OCI-LY7 (cell line): ENCODE results near the gene SUPT20H. TPM values are rescaled to one million over a fixed set of nuclear protein-coding genes. Genes with fewer than 3 reads are reported as not detected.

Experiments
- BruUV-seq: library from RNA; stranded (reverse); fragments of 400-500 nt; replicated peaks from 2 replicates; lab custom pipeline; 2021; lab: Mats Ljungman, UMichigan
- CTCF ChIA-PET: fragments of 300-600 bp; sonication (Branson Sonifier 250); formaldehyde crosslinking; loops from one replicate; lab custom pipeline; 2022; ENCODE audit warnings: antibody characterized with exemption; ENCODE audit not compliant: unreplicated experiment; lab: Charles Lee
- POLR2A ChIA-PET: fragments of 300-600 bp; sonication (Branson Sonifier 250); formaldehyde crosslinking; loops from one replicate; lab custom pipeline; 2022; ENCODE audit warnings: antibody characterized with exemption; lab: Charles Lee
- DNase-seq: peaks from one replicate; pipeline ENCODE4 v3.0.0-alpha.2; 2015; ENCODE audit warnings: low spot score
- H2AFZ ChIP-seq: fragments of 200-600 bp; sonication (generic), shearing (Covaris generic); 2 replicates; pipeline ENCODE4 v1.6.1; 2014; ENCODE audit warnings: mild to moderate bottlenecking, antibody characterized with exemption, low read length, moderate library complexity
- H3K27ac ChIP-seq: fragments of 200-600 bp; sonication (generic); 2 replicates; pipeline ENCODE4 v1.5.1; 2014; ENCODE audit warnings: mixed run types, low read depth, mild to moderate bottlenecking, moderate library complexity, low read length, inconsistent platforms; ENCODE audit not compliant: poor library complexity, severe bottlenecking
- H3K36me3 ChIP-seq: fragments of 200-600 bp; sonication (generic); 2 replicates; pipeline ENCODE4 v1.6.1; 2014; ENCODE audit warnings: mild to moderate bottlenecking, antibody characterized with exemption, low read length, moderate library complexity, mixed read lengths; ENCODE audit not compliant: insufficient read depth
- H3K4me1 ChIP-seq: fragments of 200-600 bp; sonication (generic); 2 replicates; pipeline ENCODE4 v1.5.1; 2014; ENCODE audit warnings: mild to moderate bottlenecking, low read length; ENCODE audit not compliant: insufficient read depth, poor library complexity, severe bottlenecking
- H3K4me2 ChIP-seq: fragments of 200-600 bp; sonication (generic); 2 replicates; pipeline ENCODE4 v1.6.1; 2014; ENCODE audit warnings: mild to moderate bottlenecking, low read length
- H3K4me3 ChIP-seq: fragments of 200-600 bp; sonication (generic); 2 replicates; pipeline ENCODE4 v1.5.1; 2014; ENCODE audit warnings: mild to moderate bottlenecking, low read depth, low read length; ENCODE audit not compliant: poor library complexity, severe bottlenecking
- H3K79me2 ChIP-seq: fragments of 200-600 bp; sonication (generic); 2 replicates; pipeline ENCODE4 v1.6.1; 2016; ENCODE audit warnings: low read depth, mild to moderate bottlenecking, low read length, moderate library complexity, mixed read lengths; ENCODE audit not compliant: insufficient read depth
- H3K9me2 ChIP-seq: fragments of 200-600 bp; sonication (generic); 2 replicates; pipeline ENCODE4 v1.6.1; 2016; ENCODE audit warnings: mild to moderate bottlenecking, low read length, mixed read lengths; ENCODE audit not compliant: insufficient read depth
- H3K9me3 ChIP-seq: fragments of 200-600 bp; sonication (generic); 2 replicates; pipeline ENCODE4 v1.6.1; 2014; ENCODE audit warnings: mild to moderate bottlenecking, mixed run types, low read length, mixed read lengths
- H4K20me1 ChIP-seq: fragments of 200-600 bp; sonication (generic); 2 replicates; pipeline ENCODE4 v1.6.1; 2014; ENCODE audit warnings: mild to moderate bottlenecking, antibody characterized with exemption, low read length, moderate library complexity, mixed read lengths; ENCODE audit not compliant: insufficient read depth
- CTCF ChIP-seq: fragments of 200-600 bp; sonication (generic); conservative IDR thresholded peaks from 2 replicates; pipeline ENCODE4 v1.5.1; 2014; ENCODE audit warnings: mild to moderate bottlenecking, antibody characterized with exemption, low read length, moderate library complexity, mixed read lengths
- EZH2phosphoT487 ChIP-seq: fragments of 200-600 bp; sonication (generic); IDR thresholded peaks from 2 replicates; pipeline ENCODE4 v1.6.1; 2018; ENCODE audit warnings: low read depth, borderline replicate concordance, mild to moderate bottlenecking, mixed run types, antibody characterized with exemption, low read length, moderate library complexity, mixed read lengths
- intact Hi-C: fragments of 100-400 bp; cut with micrococcal nuclease; formaldehyde crosslinking; loops from one replicate; pipeline ENCODE4 v1.10.0; 2022; ENCODE audit not compliant: unreplicated experiment
- total RNA-seq, 2 experiments: library from RNA; depleted of rRNA in 1 of 2; stranded (reverse); fragments of >200 nt in 1 of 2; shearing (Covaris generic) in 1 of 2; gene quantifications; 2 replicates each; pipeline ENCODE4 v1.2.3, GENCODE V29; 2014 to 2022

Gene SUPT20H
- total RNA-seq, 2 experiments from 2014 or later, result 53.0 to 88.3 TPM

DNA sequence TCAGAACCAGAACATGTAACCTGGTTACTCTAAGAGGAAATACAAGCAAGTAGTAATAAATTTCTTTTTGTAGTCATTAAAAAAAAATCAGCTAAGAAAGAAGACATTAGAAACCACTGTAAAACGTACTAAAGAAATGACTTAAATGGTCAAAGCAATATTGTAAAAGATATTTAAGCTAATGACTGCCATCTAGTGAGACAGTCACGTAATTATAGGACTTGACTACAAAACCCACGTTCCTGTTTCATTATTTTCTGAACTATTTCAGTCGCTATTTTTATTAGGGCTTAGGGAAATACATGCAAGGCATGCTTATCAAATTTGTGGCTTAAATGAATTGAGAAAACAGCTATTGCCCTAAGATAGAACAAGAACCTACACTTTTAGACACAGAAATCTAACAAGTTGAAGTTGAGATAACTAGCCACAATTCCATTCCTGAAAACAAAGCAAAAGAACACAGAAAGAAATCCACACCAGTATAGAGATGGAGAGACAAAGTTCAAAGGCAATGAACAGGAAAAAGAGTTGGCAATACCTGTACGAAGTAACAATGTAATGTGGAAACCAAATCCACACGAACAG lies 78.2 kb downstream of the SUPT20H start:
- no peaks in the 10 kb centered on the region for H3K79me2 ChIP-seq
- ChIA-PET POLR2A (interaction anchor here (0.6 to 2.6 kb wide), 6 partner anchors 18 to 722 kb away, joined by 3 to 5 read pairs (median 3); partner anchors contain the start of gene ALG5), CTCF (interaction anchor here (0.7 to 1.5 kb wide), 3 partner anchors 16 to 123 kb away, joined by 3 to 12 read pairs (median 3); no protein-coding TSS in a partner anchor)
- H3K4me3 ChIP-seq, result no peak overlapping the region
- H3K4me1 ChIP-seq, result peaks cover 17% of the 10 kb centered on the region
- H3K36me3 ChIP-seq, result peaks cover 94% of the 10 kb centered on the region
- intact Hi-C loops, result loop anchor here (1.0 to 10.0 kb wide), 2 partner anchors 123 to 556 kb away; no protein-coding TSS in a partner anchor
- no peak overlapping the region for H2AFZ ChIP-seq
- H3K27ac ChIP-seq, result peak overlapping the region; percentile 31
- H3K4me2 ChIP-seq, result no peak overlapping the region
- no peaks in the 10 kb centered on the region for H3K9me3 ChIP-seq
- H3K9me2 ChIP-seq, result no peaks in the 10 kb centered on the region
- TF ChIP-seq EZH2phosphoT487 (no peak), CTCF (peak; percentile 92)
- DNase-seq, result peak; percentile 76
- no TSS peak for BruUV-seq
- no peaks in the 10 kb centered on the region for H4K20me1 ChIP-seq

- ChIA-PET POLR2A (interaction anchor here (0.6 to 1.8 kb wide), 2 partner anchors 18 to 121 kb away, joined by 3 read pairs; no protein-coding TSS in a partner anchor), CTCF (no interaction called here)
- no TSS peak for BruUV-seq
- no peaks in the 10 kb centered on the region for H3K9me2 ChIP-seq
- no peaks in the 10 kb centered on the region for H4K20me1 ChIP-seq
- no peaks in the 10 kb centered on the region for H3K79me2 ChIP-seq
- intact Hi-C loops, result loop anchor here (10.0 kb wide), 1 partner anchor 555 kb away; no protein-coding TSS in a partner anchor
- peaks cover 94% of the 10 kb centered on the region for H3K36me3 ChIP-seq
- H2AFZ ChIP-seq, result no peak overlapping the region
- DNase-seq, result no peak
- H3K4me1 ChIP-seq, result peaks cover 17% of the 10 kb centered on the region
- no peak for TF ChIP-seq CTCF
- no peak for TF ChIP-seq EZH2phosphoT487
- H3K4me2 ChIP-seq, result peak overlapping the region; percentile 14; the same call in 1 of the 2 replicates
- peaks cover 9% of the 10 kb centered on the region; the same call in 1 of the 2 replicates for H3K9me3 ChIP-seq
- peak overlapping the region; percentile 11 for H3K27ac ChIP-seq
- no peak overlapping the region for H3K4me3 ChIP-seq
These were observed 80.0 kb downstream of the SUPT20H start for GRCh38 chr13:36979361-36980050.
